Suprapubic skin (tissue), 4 donors: ENCODE results near the gene BTBD7. TPM values are rescaled to one million over a fixed set of nuclear protein-coding genes. Genes with fewer than 3 reads are reported as not detected.

Experiments used
- DNase-seq, 2 donors: peaks; one replicate each; pipeline ENCODE4 v3.0.0-alpha.2; 2019; ENCODE audit warnings: low spot score in 2 of 2
- H3K27ac ChIP-seq: fragments of 200-600 bp; sonication (generic); one replicate; pipeline ENCODE4 v1.5.1; 2019
- H3K27me3 ChIP-seq: fragments of 200-600 bp; sonication (generic); one replicate; pipeline ENCODE4 v1.5.1; 2019
- H3K36me3 ChIP-seq: fragments of 200-600 bp; sonication (generic); one replicate; pipeline ENCODE4 v1.5.1; 2019
- H3K4me1 ChIP-seq: fragments of 200-600 bp; sonication (generic); one replicate; pipeline ENCODE4 v1.5.1; 2019
- H3K4me3 ChIP-seq: fragments of 200-600 bp; sonication (generic); one replicate; pipeline ENCODE4 v1.5.1; 2019; ENCODE audit warnings: mild to moderate bottlenecking
- H3K9me3 ChIP-seq: fragments of 200-600 bp; sonication (generic); one replicate; pipeline ENCODE4 v1.5.1; 2019
- CTCF ChIP-seq, 2 donors: fragments of 200-600 bp in 1 of 2; fragments of 450-650 bp in 1 of 2; sonication (generic) in 1 of 2; IDR thresholded peaks; one replicate each; pipeline ENCODE4 v1.5.1; 2016 to 2019; ENCODE audit warnings: antibody characterized with exemption in 2 of 2, mild to moderate bottlenecking in 1 of 2, moderate library complexity in 1 of 2
- EP300 ChIP-seq: sonication (generic); formaldehyde crosslinking; IDR thresholded peaks from one replicate; pipeline ENCODE4 v1.6.1; 2017; ENCODE audit warnings: antibody characterized with exemption
- POLR2A ChIP-seq, 2 donors: fragments of 450-650 bp; IDR thresholded peaks; one replicate each; pipeline ENCODE4 v1.6.1; 2017; ENCODE audit warnings: antibody characterized with exemption in 2 of 2, mild to moderate bottlenecking in 2 of 2, moderate library complexity in 2 of 2
- POLR2AphosphoS5 ChIP-seq, 3 donors: sonication (generic); formaldehyde crosslinking; IDR thresholded peaks; one replicate each; pipeline ENCODE4 v1.6.1; 2017; ENCODE audit warnings: antibody characterized with exemption in 3 of 3
- WGBS: methylation state at CpG from one replicate; pipeline ENCODE4 v1.1.5; 2018; 5-methylcytosine and 5-hydroxymethylcytosine counted together
- total RNA-seq, 4 donors: library from RNA; depleted of rRNA; stranded (reverse); fragments of >200 nt; gene quantifications; one replicate each; pipeline ENCODE4 v1.1.0, GENCODE V29; 2016

The BTBD7 gene
- total RNA-seq, 4 donors from 2014 or later, result 18.8 to 27.0 (median 23.6) TPM

GRCh38 chr14:93346926-93347721, 14.3 kb upstream of the BTBD7 start, which contains the start of gene COX8C:
Gene COX8C (plus strand): TSS chr14:93347182. CDS start chr14:93347269, 87 bp downstream.
- 95% methylated on average over 31 of the region's 60 CpGs for WGBS
- H3K27me3 ChIP-seq, result no peaks in the 10 kb centered on the region
- TF ChIP-seq POLR2AphosphoS5 (IDR thresholded peaks at IDR 0.05) (no peak), EP300 (no peak), CTCF (IDR thresholded peaks at IDR 0.05) (no peak), POLR2A (IDR thresholded peaks at IDR 0.05) (no peak)
- no peaks in the 10 kb centered on the region for H3K36me3 ChIP-seq
- H3K9me3 ChIP-seq, result no peaks in the 10 kb centered on the region
- H3K27ac ChIP-seq, result no peak within 1 kb of the TSS
- no peak within 1 kb of the TSS for H3K4me3 ChIP-seq
- no peak for DNase-seq
- no peaks in the 10 kb centered on the region for H3K4me1 ChIP-seq

DNA sequence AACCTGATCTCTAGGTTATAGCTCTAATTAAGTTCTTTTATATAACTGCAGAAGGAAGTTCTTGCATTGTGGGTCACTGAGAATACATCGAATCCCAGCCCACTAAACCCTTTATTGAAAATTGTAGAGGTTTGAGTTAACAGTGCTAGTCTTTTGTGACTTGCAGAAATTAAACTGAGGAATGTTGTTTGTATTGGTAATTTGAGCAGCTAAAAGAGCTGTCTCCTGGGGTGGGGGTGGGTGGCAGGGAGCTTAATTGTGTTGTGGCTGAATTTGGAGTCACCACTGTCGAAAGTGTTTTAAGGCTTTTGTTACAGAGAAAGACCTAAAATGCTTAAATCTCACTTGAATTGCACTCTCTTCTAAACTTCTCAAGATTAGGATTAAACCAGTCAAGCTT, 11.0 kb upstream of the BTBD7 start:
- H3K27ac ChIP-seq, result no peak overlapping the region
- H3K4me1 ChIP-seq, result no peaks in the 10 kb centered on the region
- no peak for TF ChIP-seq POLR2AphosphoS5 (IDR thresholded peaks at IDR 0.05)
- no peak for TF ChIP-seq EP300
- TF ChIP-seq CTCF (IDR thresholded peaks at IDR 0.05), result no peak
- no peak for TF ChIP-seq POLR2A (IDR thresholded peaks at IDR 0.05)
- no peak overlapping the region for H3K4me3 ChIP-seq
- H3K9me3 ChIP-seq, result no peaks in the 10 kb centered on the region
- no peaks in the 10 kb centered on the region for H3K27me3 ChIP-seq
- DNase-seq, result no peak
- H3K36me3 ChIP-seq, result no peaks in the 10 kb centered on the region
- 62% methylated on average over 2 of the region's 2 CpGs for WGBS

DNA sequence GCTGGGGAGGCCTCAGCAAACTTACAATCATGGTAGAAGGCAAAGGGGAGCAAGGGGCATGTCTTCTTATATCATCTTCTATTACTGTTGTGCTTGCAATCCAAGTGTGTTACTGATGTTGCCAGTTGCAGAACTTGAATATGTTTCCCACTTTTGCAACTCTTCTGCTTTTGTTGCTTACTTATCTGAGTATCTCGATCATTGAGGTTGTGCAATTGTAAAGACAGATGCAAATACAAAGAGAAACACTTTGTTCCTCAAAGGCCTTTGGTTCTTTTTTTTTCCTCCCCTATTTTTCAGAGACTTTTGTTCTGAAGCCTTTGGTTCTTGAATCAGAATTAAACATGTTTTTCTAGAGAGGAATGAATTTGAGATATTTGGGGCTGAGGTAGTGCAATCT, 10.4 kb upstream of the BTBD7 start:
- no peak for DNase-seq
- H3K9me3 ChIP-seq, result no peaks in the 10 kb centered on the region
- H3K27ac ChIP-seq, result no peak overlapping the region
- H3K4me1 ChIP-seq, result no peaks in the 10 kb centered on the region
- no peaks in the 10 kb centered on the region for H3K27me3 ChIP-seq
- 62% methylated on average over 1 of the region's 1 CpG for WGBS
- no peaks in the 10 kb centered on the region for H3K36me3 ChIP-seq
- H3K4me3 ChIP-seq, result no peak overlapping the region
- no peak for TF ChIP-seq CTCF (IDR thresholded peaks at IDR 0.05)
- TF ChIP-seq EP300, result no peak
- TF ChIP-seq POLR2A (IDR thresholded peaks at IDR 0.05), result no peak
- TF ChIP-seq POLR2AphosphoS5 (IDR thresholded peaks at IDR 0.05), result no peak

DNA sequence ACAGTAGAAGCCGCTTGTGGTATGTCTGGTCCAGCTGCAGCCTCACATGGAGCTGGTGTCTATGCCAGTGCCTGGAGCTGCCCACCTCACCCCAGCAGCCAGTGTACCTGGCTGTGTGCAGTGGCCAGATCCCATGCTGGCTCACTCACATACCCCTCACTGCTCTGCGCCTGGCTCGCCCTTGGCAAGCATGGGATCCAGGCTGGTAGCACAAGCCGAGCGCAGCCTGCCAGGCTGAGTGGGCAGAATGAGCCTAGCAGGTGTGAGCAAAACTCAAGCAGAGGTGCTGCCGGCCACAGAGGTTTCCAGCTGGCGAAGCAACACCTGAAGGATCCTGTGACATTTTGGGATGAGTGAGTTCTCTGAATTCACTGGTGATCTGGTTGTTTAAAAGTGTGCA, 5.0 kb upstream of the BTBD7 start:
- no peak for DNase-seq
- Histone ChIP-seq H3K36me3 (no peaks in the 10 kb centered on the region), H3K9me3 (no peaks in the 10 kb centered on the region), H3K27me3 (no peaks in the 10 kb centered on the region), H3K27ac (no peak overlapping the region), H3K4me1 (peaks cover 9% of the 10 kb centered on the region), H3K4me3 (no peak overlapping the region)
- WGBS, result 100% methylated on average over 4 of the region's 7 CpGs
- no peak for TF ChIP-seq POLR2AphosphoS5 (IDR thresholded peaks at IDR 0.05)
- no peak for TF ChIP-seq POLR2A (IDR thresholded peaks at IDR 0.05)
- TF ChIP-seq CTCF (IDR thresholded peaks at IDR 0.05), result no peak
- no peak for TF ChIP-seq EP300

- 96% methylated on average over 4 of the region's 4 CpGs for WGBS
- no peaks in the 10 kb centered on the region for H3K36me3 ChIP-seq
- peaks cover 9% of the 10 kb centered on the region for H3K4me1 ChIP-seq
- DNase-seq, result no peak
- no peaks in the 10 kb centered on the region for H3K27me3 ChIP-seq
- TF ChIP-seq POLR2AphosphoS5 (IDR thresholded peaks at IDR 0.05), result no peak
- no peak overlapping the region for H3K4me3 ChIP-seq
- H3K27ac ChIP-seq, result no peak overlapping the region
- H3K9me3 ChIP-seq, result no peaks in the 10 kb centered on the region
Measured at GRCh38 chr14:93337143-93337753, 4.4 kb upstream of the BTBD7 start.
